GM10266 (cell line): ENCODE results near the gene ONECUT3.

Experiments used
- DNase-seq: peaks from one replicate; pipeline ENCODE4 v3.0.0; 2012; ENCODE audit errors: extremely low spot score
- TF ChIP-seq, protein P1 (sequence below): IDR thresholded peaks from 2 replicates; pipeline ENCODE4 v1.5.1; 2012; ENCODE audit warnings: mild to moderate bottlenecking, low read depth; ENCODE audit not compliant: control insufficient read depth, insufficient read depth; ENCODE audit errors: missing control alignments

The ONECUT3 gene

DNA sequence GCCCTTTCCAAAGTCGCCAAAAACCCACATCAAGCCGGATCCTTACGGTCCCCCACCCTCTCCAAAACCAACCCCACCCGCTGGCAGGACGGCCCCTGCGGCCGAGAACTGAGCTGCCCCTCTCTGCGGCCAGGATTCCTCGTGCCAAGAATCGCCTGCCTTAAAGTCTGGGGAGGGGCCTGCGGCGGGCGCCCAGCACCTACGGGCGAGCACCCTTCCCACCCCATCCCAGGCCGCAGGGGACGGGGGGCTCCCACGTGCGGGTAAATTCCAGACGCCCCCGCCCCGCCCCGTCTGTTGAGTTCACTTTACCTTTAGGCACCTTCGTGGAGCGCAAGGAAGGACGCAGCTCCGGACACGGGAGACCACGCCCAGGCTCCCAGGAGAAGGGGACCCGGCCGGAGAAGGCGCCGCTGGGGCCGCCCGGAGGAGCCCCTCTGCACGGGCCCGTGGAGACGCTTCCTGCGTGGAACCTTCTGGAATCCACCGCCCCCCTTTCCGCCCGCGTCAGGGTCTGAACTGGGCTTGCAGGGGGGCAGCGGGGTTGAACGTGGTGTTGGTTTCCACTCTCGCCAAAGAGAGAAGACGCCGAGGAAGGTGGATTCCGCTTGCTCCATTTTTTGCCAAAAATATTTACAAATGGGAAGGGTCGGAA is 22.8 kb downstream of the ONECUT3 start:
- no peak for DNase-seq
- TF ChIP-seq, protein P1, sequence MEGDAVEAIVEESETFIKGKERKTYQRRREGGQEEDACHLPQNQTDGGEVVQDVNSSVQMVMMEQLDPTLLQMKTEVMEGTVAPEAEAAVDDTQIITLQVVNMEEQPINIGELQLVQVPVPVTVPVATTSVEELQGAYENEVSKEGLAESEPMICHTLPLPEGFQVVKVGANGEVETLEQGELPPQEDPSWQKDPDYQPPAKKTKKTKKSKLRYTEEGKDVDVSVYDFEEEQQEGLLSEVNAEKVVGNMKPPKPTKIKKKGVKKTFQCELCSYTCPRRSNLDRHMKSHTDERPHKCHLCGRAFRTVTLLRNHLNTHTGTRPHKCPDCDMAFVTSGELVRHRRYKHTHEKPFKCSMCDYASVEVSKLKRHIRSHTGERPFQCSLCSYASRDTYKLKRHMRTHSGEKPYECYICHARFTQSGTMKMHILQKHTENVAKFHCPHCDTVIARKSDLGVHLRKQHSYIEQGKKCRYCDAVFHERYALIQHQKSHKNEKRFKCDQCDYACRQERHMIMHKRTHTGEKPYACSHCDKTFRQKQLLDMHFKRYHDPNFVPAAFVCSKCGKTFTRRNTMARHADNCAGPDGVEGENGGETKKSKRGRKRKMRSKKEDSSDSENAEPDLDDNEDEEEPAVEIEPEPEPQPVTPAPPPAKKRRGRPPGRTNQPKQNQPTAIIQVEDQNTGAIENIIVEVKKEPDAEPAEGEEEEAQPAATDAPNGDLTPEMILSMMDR: no peak

DNA sequence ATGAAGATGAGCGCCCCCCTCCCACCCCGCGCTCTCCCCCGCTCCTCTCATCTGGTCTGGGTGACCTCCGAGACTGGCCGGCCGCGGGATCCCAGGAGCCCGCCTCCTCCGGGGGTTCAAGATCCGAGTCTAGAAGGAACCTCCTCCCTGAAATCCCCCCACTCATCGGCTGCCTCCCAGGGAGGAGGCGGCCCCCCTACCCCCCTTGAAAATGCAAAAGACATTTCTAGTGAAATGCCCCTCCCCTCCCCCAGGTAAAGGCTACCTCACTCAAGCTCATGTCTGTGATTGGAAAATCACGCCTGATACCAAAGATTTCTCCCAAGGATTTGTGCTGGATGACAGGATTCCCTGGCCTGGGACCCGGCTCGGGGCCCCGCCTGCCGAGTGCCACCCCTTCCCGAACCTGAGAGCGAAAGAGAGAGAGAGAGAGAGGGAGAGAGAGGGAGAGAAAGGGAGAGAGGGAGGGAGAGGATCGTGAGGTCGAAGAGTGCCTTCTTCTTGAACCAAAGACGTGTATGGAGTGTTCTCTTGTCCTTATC is 23.4 kb downstream of the ONECUT3 start:
- no peak for DNase-seq
- TF ChIP-seq, protein P1: no peak

DNA sequence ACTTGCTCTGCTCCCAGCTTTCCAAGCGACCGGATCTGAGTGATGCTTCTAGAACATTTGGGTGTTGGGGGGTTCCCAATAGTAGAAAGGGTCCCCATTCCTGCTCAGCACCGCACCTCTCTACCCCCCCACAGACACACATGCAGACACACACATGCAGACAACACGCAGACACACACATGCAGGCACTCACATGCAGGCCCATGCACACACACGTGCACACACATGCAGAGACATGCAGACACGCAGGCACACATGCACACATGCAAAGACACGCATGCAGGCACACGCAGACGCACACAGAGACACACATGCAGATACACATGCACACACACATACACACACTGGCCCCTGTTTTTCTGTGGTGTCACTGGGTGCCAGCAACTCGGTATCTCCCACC is 23.8 kb downstream of the ONECUT3 start:
- DNase-seq: no peak
- TF ChIP-seq, protein P1: no peak

DNA sequence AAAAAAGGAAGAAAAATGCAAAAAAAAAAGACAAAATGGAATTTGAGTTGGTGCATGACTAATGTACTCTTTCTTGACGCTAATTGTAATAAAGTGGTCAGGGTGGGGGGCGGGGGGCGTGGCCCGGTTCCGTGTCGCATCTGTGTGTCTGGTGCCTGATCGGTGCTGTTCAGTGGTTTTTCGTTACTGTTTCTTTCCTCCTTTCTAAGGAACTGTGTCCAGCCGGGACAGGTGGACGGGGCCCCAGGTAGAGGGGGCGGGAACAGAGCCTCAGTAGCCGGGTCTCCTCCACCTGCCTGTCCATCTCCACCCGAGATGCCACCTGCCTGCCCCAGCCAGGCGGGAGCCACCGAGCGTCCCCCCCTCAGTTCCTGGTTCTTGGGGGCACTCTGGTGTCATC is 26.3 kb downstream of the ONECUT3 start:
- TF ChIP-seq, protein P1: no peak
- DNase-seq: no peak

DNA sequence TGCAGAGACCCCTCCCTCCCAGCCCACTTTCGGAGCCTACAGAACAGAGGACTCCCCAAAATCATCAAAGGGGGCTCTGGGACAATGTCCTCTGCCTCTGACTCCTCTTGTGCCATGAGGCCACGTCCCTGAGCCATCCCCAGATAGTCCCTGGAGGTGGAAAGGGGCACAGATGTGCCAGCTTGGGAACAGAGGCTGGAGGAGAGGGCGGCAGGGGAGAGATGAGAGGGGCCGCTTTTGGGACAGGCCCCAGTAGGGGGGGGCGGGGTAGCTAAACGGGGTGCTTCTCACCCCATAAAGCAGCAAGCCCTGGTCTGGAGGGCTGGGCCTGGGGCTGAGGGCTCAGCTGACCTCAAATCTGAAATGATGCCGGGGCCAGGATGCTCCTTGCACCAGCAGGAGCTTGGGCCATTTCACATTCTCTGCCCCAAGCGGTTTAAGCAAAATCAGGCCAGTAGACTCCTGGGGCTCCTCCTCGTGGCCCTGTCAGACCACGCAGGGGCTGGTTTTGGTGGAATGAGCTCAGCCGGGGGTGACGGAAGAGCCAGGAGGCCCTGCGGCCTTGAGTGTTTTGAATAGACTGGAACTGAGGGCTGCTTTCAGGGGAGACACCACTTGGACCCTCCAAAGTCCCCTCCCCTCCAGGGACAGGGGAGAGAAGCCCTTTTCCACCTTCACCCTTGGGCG is 27.1 kb downstream of the ONECUT3 start:
- TF ChIP-seq, protein P1: no peak
- DNase-seq: no peak

DNA sequence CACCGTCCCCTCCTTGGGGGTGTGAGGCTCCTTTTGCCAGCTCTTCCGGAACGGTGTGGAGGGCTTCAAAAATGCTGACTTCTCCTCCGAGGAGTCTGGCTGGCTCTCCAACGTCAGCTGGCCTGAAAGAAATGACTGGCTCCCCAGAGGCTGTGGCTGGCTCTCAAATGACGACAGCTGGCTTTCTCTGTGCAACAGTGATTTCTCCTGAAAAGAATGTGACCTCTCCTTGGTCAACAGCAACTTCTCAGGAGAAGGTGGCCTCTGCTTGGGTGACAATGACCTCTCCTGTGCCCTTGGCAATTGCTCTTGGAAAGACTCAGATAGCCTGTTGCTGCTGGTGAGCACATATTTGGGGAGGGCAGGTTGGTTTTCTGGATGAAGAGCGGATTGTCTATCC is 29.2 kb downstream of the ONECUT3 start:
- no peak for DNase-seq
- TF ChIP-seq, protein P1: no peak

DNA sequence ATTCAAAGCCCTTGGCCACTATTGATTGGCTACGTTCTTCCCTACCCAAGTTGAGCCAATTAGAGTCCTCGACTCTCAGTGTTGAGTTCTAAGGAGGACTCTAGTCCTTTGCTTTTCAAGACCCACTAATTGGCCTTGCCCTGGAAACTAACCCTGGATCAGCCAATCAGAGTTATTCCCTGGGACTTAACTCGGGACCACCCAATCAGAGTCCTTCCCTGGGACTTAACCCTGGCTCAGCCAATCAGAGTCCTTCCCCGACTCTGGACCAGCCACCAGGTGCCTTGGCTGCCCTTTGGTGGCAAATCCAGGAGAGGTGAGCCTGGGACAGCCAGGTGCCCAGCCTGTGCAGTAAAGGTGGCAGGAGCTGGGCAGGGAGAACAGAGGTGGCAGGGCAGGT is 30.0 kb downstream of the ONECUT3 start:
- TF ChIP-seq, protein P1: no peak
- no peak for DNase-seq
